MM.1S (cell line): ENCODE measurements around the gene SLC25A34.

Experiments
- DNase-seq: peaks from one replicate; pipeline ENCODE4 v3.0.0-alpha.2; 2015
- H2AFZ ChIP-seq: fragments of 300-600 bp; sonication (generic); 2 replicates; pipeline ENCODE4 v1.6.0; 2016; ENCODE audit warnings: antibody characterized with exemption, low read length
- H3F3A ChIP-seq: fragments of 300-600 bp; sonication (generic); 2 replicates; pipeline ENCODE4 v1.6.1; 2016; ENCODE audit warnings: mild to moderate bottlenecking, antibody characterized with exemption, low read length, moderate library complexity, mixed read lengths; ENCODE audit not compliant: insufficient read depth
- H3K27ac ChIP-seq: fragments of 300-600 bp; sonication (generic); 2 replicates; pipeline ENCODE4 v1.5.1; 2016; ENCODE audit warnings: mild to moderate bottlenecking, low read length
- H3K27me3 ChIP-seq: fragments of 300-600 bp; sonication (generic); replicated peaks from 2 replicates; pipeline ENCODE4 v1.6.0; 2016; ENCODE audit warnings: low read length; ENCODE audit not compliant: insufficient read depth
- H3K36me3 ChIP-seq: fragments of 300-600 bp; sonication (generic); replicated peaks from 2 replicates; pipeline ENCODE4 v1.6.1; 2016; ENCODE audit warnings: mild to moderate bottlenecking, low read length, mixed read lengths; ENCODE audit not compliant: insufficient read depth
- H3K4me1 ChIP-seq: fragments of 300-600 bp; sonication (generic); 2 replicates; pipeline ENCODE4 v1.6.1; 2016; ENCODE audit warnings: low read length, mixed read lengths
- H3K4me2 ChIP-seq: fragments of 300-600 bp; sonication (generic); 2 replicates; pipeline ENCODE4 v1.6.0; 2016; ENCODE audit warnings: low read depth, low read length
- H3K4me3 ChIP-seq: fragments of 300-600 bp; sonication (generic); 2 replicates; pipeline ENCODE4 v1.5.1; 2016; ENCODE audit warnings: low read length, mixed read lengths
- H3K79me2 ChIP-seq: fragments of 300-600 bp; sonication (generic); 2 replicates; pipeline ENCODE4 v1.6.1; 2016; ENCODE audit warnings: mixed run types, low read length, mixed read lengths
- H3K9ac ChIP-seq: fragments of 300-600 bp; sonication (generic); 2 replicates; pipeline ENCODE4 v1.6.1; 2016; ENCODE audit warnings: low read length, mixed read lengths
- H3K9me2 ChIP-seq: fragments of 300-600 bp; sonication (generic); replicated peaks from 2 replicates; pipeline ENCODE4 v1.6.1; 2016; ENCODE audit warnings: mild to moderate bottlenecking, low read length, mixed read lengths; ENCODE audit not compliant: insufficient read depth
- H3K9me3 ChIP-seq: fragments of 300-600 bp; sonication (generic); replicated peaks from 2 replicates; pipeline ENCODE4 v1.6.1; 2016; ENCODE audit warnings: mild to moderate bottlenecking, low read length, mixed read lengths; ENCODE audit not compliant: insufficient read depth
- H4K20me1 ChIP-seq: fragments of 300-600 bp; sonication (generic); 2 replicates; pipeline ENCODE4 v1.6.1; 2016; ENCODE audit warnings: mild to moderate bottlenecking, low read length, moderate library complexity, mixed read lengths; ENCODE audit not compliant: insufficient read depth
- EZH2 ChIP-seq: fragments of 300-600 bp; sonication (generic); optimal IDR thresholded peaks from 2 replicates; pipeline ENCODE3; 2017; ENCODE audit warnings: low read depth, mild to moderate bottlenecking, antibody characterized with exemption, low read length, mixed read lengths
- EZH2phosphoT487 ChIP-seq: fragments of 300-600 bp; sonication (generic); IDR thresholded peaks from 2 replicates; pipeline ENCODE4 v1.6.1; 2018; ENCODE audit warnings: antibody characterized with exemption, low read length
- TF ChIP-seq, protein P1 (sequence below): fragments of 300-600 bp; sonication (generic); IDR thresholded peaks from 2 replicates; pipeline ENCODE4 v1.5.1; 2016; ENCODE audit warnings: antibody characterized with exemption, low read length, mixed read lengths

SLC25A34 gene

DNA sequence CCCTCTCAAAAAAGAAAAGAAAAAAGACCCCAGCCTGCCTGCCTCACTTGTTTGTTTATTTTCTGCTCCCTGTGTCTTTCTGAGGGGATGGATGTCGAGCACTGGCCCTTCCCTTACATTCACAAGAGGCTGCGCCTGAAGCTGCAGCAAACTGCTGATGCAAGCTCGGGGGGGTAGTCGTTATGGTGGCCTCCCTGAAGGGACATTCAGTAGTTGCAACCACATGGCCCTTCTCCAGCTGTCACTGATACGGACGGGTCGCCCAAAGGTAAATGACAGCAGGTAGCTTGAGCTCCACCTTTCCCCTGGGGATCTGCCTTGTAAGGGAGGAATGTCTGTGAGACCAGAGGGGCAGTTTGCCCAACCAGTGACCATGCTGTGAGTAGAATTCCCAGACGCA lies 34.3 kb upstream of the SLC25A34 start:
- H3K27ac ChIP-seq = no peak overlapping the region
- no peaks in the 10 kb centered on the region for H3K9me3 ChIP-seq
- H3K36me3 ChIP-seq = no peaks in the 10 kb centered on the region
- peaks cover 11% of the 10 kb centered on the region for H3K4me1 ChIP-seq
- peaks cover 15% of the 10 kb centered on the region for H3F3A ChIP-seq
- no peaks in the 10 kb centered on the region for H3K27me3 ChIP-seq
- H3K4me3 ChIP-seq = no peak overlapping the region
- no peak for DNase-seq
- H3K9ac ChIP-seq = no peak overlapping the region
- H2AFZ ChIP-seq = no peak overlapping the region
- H3K79me2 ChIP-seq = peaks cover 79% of the 10 kb centered on the region
- H3K9me2 ChIP-seq = no peaks in the 10 kb centered on the region
- no peaks in the 10 kb centered on the region for H4K20me1 ChIP-seq
- TF ChIP-seq, protein P1, sequence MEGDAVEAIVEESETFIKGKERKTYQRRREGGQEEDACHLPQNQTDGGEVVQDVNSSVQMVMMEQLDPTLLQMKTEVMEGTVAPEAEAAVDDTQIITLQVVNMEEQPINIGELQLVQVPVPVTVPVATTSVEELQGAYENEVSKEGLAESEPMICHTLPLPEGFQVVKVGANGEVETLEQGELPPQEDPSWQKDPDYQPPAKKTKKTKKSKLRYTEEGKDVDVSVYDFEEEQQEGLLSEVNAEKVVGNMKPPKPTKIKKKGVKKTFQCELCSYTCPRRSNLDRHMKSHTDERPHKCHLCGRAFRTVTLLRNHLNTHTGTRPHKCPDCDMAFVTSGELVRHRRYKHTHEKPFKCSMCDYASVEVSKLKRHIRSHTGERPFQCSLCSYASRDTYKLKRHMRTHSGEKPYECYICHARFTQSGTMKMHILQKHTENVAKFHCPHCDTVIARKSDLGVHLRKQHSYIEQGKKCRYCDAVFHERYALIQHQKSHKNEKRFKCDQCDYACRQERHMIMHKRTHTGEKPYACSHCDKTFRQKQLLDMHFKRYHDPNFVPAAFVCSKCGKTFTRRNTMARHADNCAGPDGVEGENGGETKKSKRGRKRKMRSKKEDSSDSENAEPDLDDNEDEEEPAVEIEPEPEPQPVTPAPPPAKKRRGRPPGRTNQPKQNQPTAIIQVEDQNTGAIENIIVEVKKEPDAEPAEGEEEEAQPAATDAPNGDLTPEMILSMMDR = no peak
- TF ChIP-seq EZH2phosphoT487 = no peak
- no peak for TF ChIP-seq EZH2
- H3K4me2 ChIP-seq = no peak overlapping the region

DNA sequence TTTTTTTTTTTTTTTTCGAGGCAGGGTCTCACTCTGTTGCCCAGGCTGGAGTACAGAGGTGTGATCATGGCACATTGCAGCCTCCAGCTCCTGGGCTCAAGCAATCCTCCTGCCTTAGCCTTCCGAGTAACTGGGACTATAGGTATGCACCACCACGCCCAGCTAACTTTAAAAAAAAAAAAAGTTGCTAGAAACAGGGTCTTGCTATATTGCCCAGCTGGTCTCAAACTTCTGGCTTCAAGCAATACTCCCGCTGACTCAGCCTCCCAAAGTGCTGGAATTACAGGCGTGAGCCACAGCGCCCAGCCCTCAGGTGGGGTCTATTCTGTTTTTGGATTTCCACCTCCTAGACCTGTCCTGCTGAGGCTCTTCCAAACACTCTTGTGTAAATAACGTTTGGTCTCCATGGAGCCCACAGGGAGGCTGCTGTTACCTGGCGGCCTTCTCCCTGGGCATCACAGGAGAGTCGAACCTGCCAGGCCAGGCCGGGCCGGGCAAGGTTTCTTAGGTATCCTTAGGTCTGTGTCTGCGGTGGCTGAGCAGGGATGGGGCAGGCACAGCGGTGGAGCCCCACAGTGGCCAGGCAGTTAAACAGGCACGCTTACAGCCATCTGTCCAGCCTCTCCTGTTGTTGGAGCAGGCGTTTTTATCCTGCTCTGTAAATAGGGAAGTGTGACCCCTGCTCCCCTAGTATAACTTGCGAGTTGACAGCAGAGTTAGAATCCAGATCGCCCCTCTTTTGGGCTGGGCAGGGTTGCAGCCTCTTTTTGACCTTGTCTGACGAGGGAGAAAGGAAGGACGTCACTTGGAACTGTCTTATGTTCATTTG lies 33.1 kb upstream of the SLC25A34 start:
- H3K9me2 ChIP-seq = no peaks in the 10 kb centered on the region
- no peak overlapping the region for H2AFZ ChIP-seq
- TF ChIP-seq EZH2phosphoT487 = no peak
- TF ChIP-seq, protein P1 = no peak
- H3K27me3 ChIP-seq = no peaks in the 10 kb centered on the region
- H3K27ac ChIP-seq = no peak overlapping the region
- H3K79me2 ChIP-seq = peaks cover 84% of the 10 kb centered on the region
- peaks cover 4% of the 10 kb centered on the region; the same call in 1 of the 2 replicates for H3F3A ChIP-seq
- DNase-seq = no peak
- H4K20me1 ChIP-seq = no peaks in the 10 kb centered on the region
- no peaks in the 10 kb centered on the region for H3K36me3 ChIP-seq
- no peak overlapping the region for H3K4me2 ChIP-seq
- H3K4me3 ChIP-seq = no peak overlapping the region
- H3K4me1 ChIP-seq = peaks cover under 1% of the 10 kb centered on the region
- H3K9ac ChIP-seq = no peak overlapping the region
- no peaks in the 10 kb centered on the region for H3K9me3 ChIP-seq

DNA sequence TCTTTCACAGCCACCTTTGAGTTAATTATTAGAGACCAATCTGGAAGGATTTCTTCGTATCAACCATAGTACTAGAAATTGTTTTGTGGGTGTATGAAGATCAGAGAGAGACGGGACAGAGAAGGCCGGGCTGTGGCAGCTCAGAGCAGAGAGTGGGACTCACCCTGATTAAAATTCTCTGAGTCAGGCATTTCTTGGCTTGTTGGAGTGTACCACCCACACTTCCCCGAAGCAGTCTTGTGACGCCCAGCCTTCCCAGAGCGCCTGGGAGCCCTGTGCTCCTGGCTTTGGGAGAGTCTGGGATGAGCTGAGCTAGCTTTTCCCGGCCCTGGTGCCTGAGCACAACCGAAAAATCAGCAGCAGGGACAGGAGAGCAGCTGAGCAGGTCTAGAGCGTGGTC lies 32.5 kb upstream of the SLC25A34 start:
- H2AFZ ChIP-seq = no peak overlapping the region
- no peak overlapping the region for H3K27ac ChIP-seq
- no peaks in the 10 kb centered on the region for H3K9me2 ChIP-seq
- peaks cover 82% of the 10 kb centered on the region for H3K79me2 ChIP-seq
- no peaks in the 10 kb centered on the region for H4K20me1 ChIP-seq
- no peak overlapping the region for H3K4me3 ChIP-seq
- H3F3A ChIP-seq = no peaks in the 10 kb centered on the region
- TF ChIP-seq EZH2phosphoT487 (no peak), EZH2 (no peak)
- TF ChIP-seq, protein P1 = no peak
- no peak for DNase-seq
- no peaks in the 10 kb centered on the region for H3K27me3 ChIP-seq
- H3K9ac ChIP-seq = no peak overlapping the region
- H3K4me1 ChIP-seq = no peaks in the 10 kb centered on the region
- H3K36me3 ChIP-seq = no peaks in the 10 kb centered on the region
- H3K9me3 ChIP-seq = no peaks in the 10 kb centered on the region
- no peak overlapping the region for H3K4me2 ChIP-seq
